ENCODE results near the gene GAB1. TPM values are rescaled to one million over a fixed set of nuclear protein-coding genes. Genes with fewer than 3 reads are reported as not detected.

Gene GAB1
- total and polyA plus RNA-seq, 7 experiments from 2014 or later: 0.67 to 6.4 (median 2.2) TPM; not detected in 3

DNA sequence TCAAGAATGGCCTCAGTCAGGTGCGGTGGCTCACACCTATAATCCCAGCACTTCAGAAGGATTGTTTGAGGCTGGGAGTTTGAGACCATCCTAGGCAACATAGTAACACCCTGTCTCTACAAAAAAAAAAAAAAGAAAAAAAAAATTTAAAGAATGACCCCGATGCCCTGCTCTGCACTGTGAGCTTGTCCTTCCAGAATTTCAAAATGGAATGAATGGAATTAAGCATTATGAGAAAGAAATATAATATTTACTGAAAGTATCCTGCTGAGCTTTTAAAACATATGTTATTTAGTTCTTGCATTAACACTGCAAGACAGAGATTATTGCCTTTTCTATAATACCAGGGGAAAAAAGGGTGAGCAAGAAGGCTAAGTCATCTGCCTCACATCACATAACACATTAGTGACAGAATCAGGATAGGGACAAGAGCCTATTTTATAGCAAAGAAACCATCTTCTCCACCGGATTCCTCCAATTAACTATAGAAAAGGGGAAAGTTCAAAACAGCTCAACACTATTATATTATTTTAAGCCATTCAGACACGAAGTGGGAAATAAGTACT, 41.9 kb upstream of the GAB1 start:
- H3K4me3 Mint-ChIP-seq: no peak overlapping the region
- no peaks in the 10 kb centered on the region for H3K36me3 ChIP-seq (ENCODE audit: control insufficient read depth in 2 of 3, insufficient read depth in 3 of 3, low read length in 3 of 3)
- no peak for ATAC-seq
- H3K4me1 Mint-ChIP-seq: no peaks in the 10 kb centered on the region
- no peak overlapping the region for H3K27ac ChIP-seq (ENCODE audit: low read depth, low read length)
- no peak overlapping the region for H3K4me3 ChIP-seq (ENCODE audit: low read length)
- H3K36me3 Mint-ChIP-seq: no peaks in the 10 kb centered on the region
- POLR2A ChIA-PET: no interaction called here
- H3K9me3 ChIP-seq (ENCODE audit: control insufficient read depth in 2 of 3, low read length in 3 of 3): no peaks in the 10 kb centered on the region
- intact Hi-C loops (cut with micrococcal nuclease): no loop called here
- CTCF ChIA-PET: no interaction called here
- no peak for DNase-seq
- no peaks in the 10 kb centered on the region for H3K27me3 ChIP-seq (ENCODE audit: control insufficient read depth in 2 of 2, insufficient read depth in 2 of 2, low read length in 2 of 2)
- peaks cover 0 to 7% (median 0%) of the 10 kb centered on the region in 11 donors for H3K9me3 Mint-ChIP-seq
- H3K27ac Mint-ChIP-seq: no peak overlapping the region
- H3K4me1 ChIP-seq (ENCODE audit: control insufficient read depth in 2 of 2, insufficient read depth in 2 of 2, low read length in 2 of 2): no peaks in the 10 kb centered on the region
- peaks cover 0 to 7% (median 0%) of the 10 kb centered on the region in 5 donors for H3K27me3 Mint-ChIP-seq

- H3K27me3 ChIP-seq (ENCODE audit: control insufficient read depth in 2 of 2, insufficient read depth in 2 of 2, low read length in 2 of 2): no peaks in the 10 kb centered on the region
- H3K36me3 Mint-ChIP-seq: no peaks in the 10 kb centered on the region
- intact Hi-C loops (cut with micrococcal nuclease): no loop called here
- peaks cover 0 to 14% (median 4%) of the 10 kb centered on the region in 5 donors for H3K27me3 Mint-ChIP-seq
- no peaks in the 10 kb centered on the region for H3K4me1 ChIP-seq (ENCODE audit: control insufficient read depth in 2 of 2, insufficient read depth in 2 of 2, low read length in 2 of 2)
- H3K9me3 Mint-ChIP-seq: peaks cover 0 to 9% (median 0%) of the 10 kb centered on the region in 11 donors
- DNase-seq (no peak), ATAC-seq (no peak)
- ChIA-PET CTCF (no interaction called here), POLR2A (no interaction called here)
- H3K4me3 Mint-ChIP-seq: no peak overlapping the region
- no peak overlapping the region for H3K27ac Mint-ChIP-seq
- no peaks in the 10 kb centered on the region for H3K36me3 ChIP-seq (ENCODE audit: control insufficient read depth in 2 of 3, insufficient read depth in 3 of 3, low read length in 3 of 3)
- no peaks in the 10 kb centered on the region for H3K4me1 Mint-ChIP-seq
- no peaks in the 10 kb centered on the region for H3K9me3 ChIP-seq (ENCODE audit: control insufficient read depth in 2 of 3, low read length in 3 of 3)
- H3K27ac ChIP-seq (ENCODE audit: low read depth, low read length): no peak overlapping the region
- H3K4me3 ChIP-seq (ENCODE audit: low read length): no peak overlapping the region
Observed at GRCh38 chr4:143296397-143297067, 40.1 kb upstream of the GAB1 start.

DNA sequence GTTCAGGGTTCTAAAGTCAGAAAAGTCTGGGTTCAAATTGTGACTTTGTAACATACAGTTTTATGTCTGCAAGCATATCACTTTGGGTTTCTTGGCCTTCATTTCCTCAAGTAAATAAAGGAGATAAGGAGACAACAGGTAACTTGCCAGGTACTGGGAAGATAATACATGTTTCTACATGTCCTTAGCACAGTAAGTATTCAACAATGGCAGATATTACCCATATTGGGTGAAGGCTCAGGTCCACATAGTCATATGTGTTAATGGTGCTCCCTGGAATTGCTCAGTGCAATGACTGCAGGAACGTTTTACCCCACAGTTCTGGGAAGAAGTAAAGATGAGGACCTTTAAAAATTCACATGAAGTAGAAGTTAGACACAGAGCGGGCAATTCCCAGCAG, 35.8 kb upstream of the GAB1 start:
- ChIA-PET POLR2A (no interaction called here), CTCF (no interaction called here)
- no peaks in the 10 kb centered on the region for H3K36me3 ChIP-seq (ENCODE audit: control insufficient read depth in 2 of 3, insufficient read depth in 3 of 3, low read length in 3 of 3)
- intact Hi-C loops (cut with micrococcal nuclease): no loop called here
- no peaks in the 10 kb centered on the region for H3K4me1 ChIP-seq (ENCODE audit: control insufficient read depth in 2 of 2, insufficient read depth in 2 of 2, low read length in 2 of 2)
- H3K27ac ChIP-seq (ENCODE audit: low read depth, low read length): no peak overlapping the region
- DNase-seq (no peak), ATAC-seq (no peak)
- no peak overlapping the region for H3K4me3 ChIP-seq (ENCODE audit: low read length)
- H3K9me3 ChIP-seq (ENCODE audit: control insufficient read depth in 2 of 3, low read length in 3 of 3): no peaks in the 10 kb centered on the region
- no peaks in the 10 kb centered on the region for H3K27me3 ChIP-seq (ENCODE audit: control insufficient read depth in 2 of 2, insufficient read depth in 2 of 2, low read length in 2 of 2)
- H3K4me3 Mint-ChIP-seq: no peak overlapping the region
- H3K36me3 Mint-ChIP-seq: no peaks in the 10 kb centered on the region
- H3K4me1 Mint-ChIP-seq: no peaks in the 10 kb centered on the region
- no peak overlapping the region for H3K27ac Mint-ChIP-seq
- peaks cover 0 to 13% (median 0%) of the 10 kb centered on the region in 11 donors for H3K9me3 Mint-ChIP-seq
- peaks cover 0 to 14% (median 6%) of the 10 kb centered on the region in 5 donors for H3K27me3 Mint-ChIP-seq

GRCh38 chr4:143302536-143302935, 34.1 kb upstream of the GAB1 start:
- H3K4me1 ChIP-seq (ENCODE audit: control insufficient read depth in 2 of 2, insufficient read depth in 2 of 2, low read length in 2 of 2): no peaks in the 10 kb centered on the region
- ChIA-PET CTCF (no interaction called here), POLR2A (no interaction called here)
- H3K9me3 ChIP-seq (ENCODE audit: control insufficient read depth in 2 of 3, low read length in 3 of 3): no peaks in the 10 kb centered on the region
- no peak for ATAC-seq
- no peaks in the 10 kb centered on the region for H3K4me1 Mint-ChIP-seq
- H3K27me3 ChIP-seq (ENCODE audit: control insufficient read depth in 2 of 2, insufficient read depth in 2 of 2, low read length in 2 of 2): no peaks in the 10 kb centered on the region
- peaks cover 0 to 14% (median 6%) of the 10 kb centered on the region in 5 donors for H3K27me3 Mint-ChIP-seq
- H3K36me3 Mint-ChIP-seq: no peaks in the 10 kb centered on the region
- intact Hi-C loops (cut with micrococcal nuclease): no loop called here
- H3K4me3 ChIP-seq (ENCODE audit: low read length): no peak overlapping the region
- no peak for DNase-seq
- H3K27ac Mint-ChIP-seq: no peak overlapping the region
- no peak overlapping the region for H3K4me3 Mint-ChIP-seq
- H3K36me3 ChIP-seq (ENCODE audit: control insufficient read depth in 2 of 3, insufficient read depth in 3 of 3, low read length in 3 of 3): no peaks in the 10 kb centered on the region
- H3K9me3 Mint-ChIP-seq: peaks cover 0 to 16% (median 0%) of the 10 kb centered on the region in 11 donors
- H3K27ac ChIP-seq (ENCODE audit: low read depth, low read length): no peak overlapping the region

- POLR2A ChIA-PET: no interaction called here
- CTCF ChIA-PET: no interaction called here
- no peaks in the 10 kb centered on the region for H3K4me1 Mint-ChIP-seq
Observed at GRCh38 chr4:143306788-143307187, 29.9 kb upstream of the GAB1 start.

DNA sequence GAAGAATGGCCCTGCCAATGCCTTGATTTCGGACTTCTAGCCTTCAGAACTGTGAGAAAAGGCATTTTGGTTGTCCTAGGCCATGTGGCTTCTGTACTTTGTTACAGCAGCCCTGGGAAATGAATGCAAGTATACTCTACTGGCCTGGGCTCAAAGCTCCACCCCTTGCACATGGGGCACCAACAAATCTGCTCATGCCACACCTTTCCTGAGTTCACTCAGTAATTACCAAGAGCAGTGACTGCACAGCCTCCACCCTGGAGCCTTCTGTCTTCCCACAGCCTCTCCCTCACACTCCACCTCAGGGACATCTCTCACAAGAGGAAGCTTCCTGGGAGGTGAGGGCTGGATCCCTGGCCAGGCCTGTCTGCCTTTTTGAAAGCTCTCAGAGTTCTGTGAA, 29.1 kb upstream of the GAB1 start:
- H3K9me3 ChIP-seq (ENCODE audit: control insufficient read depth in 2 of 3, low read length in 3 of 3): no peaks in the 10 kb centered on the region
- intact Hi-C loops (cut with micrococcal nuclease): no loop called here
- no peak for ATAC-seq

More at GRCh38 chr4:143306788-143307187, 29.9 kb upstream of the GAB1 start:
- Histone ChIP-seq H3K36me3 (ENCODE audit: control insufficient read depth in 2 of 3, insufficient read depth in 3 of 3, low read length in 3 of 3) (no peaks in the 10 kb centered on the region), H3K9me3 (ENCODE audit: control insufficient read depth in 2 of 3, low read length in 3 of 3) (no peaks in the 10 kb centered on the region), H3K27me3 (ENCODE audit: control insufficient read depth in 2 of 2, insufficient read depth in 2 of 2, low read length in 2 of 2) (no peaks in the 10 kb centered on the region), H3K4me3 (ENCODE audit: low read length) (no peak overlapping the region), H3K27ac (ENCODE audit: low read depth, low read length) (no peak overlapping the region), H3K4me1 (ENCODE audit: control insufficient read depth in 2 of 2, insufficient read depth in 2 of 2, low read length in 2 of 2) (no peaks in the 10 kb centered on the region)
- no peak for ATAC-seq
- Mint-ChIP-seq H3K9me3 (peaks cover 0 to 7% (median 0%) of the 10 kb centered on the region in 11 donors), H3K27ac (no peak overlapping the region), H3K4me3 (no peak overlapping the region), H3K36me3 (no peaks in the 10 kb centered on the region), H3K27me3 (peaks cover 0 to 6% (median 1%) of the 10 kb centered on the region in 5 donors)
- no peak for DNase-seq
- intact Hi-C loops (cut with micrococcal nuclease): no loop called here

DNA sequence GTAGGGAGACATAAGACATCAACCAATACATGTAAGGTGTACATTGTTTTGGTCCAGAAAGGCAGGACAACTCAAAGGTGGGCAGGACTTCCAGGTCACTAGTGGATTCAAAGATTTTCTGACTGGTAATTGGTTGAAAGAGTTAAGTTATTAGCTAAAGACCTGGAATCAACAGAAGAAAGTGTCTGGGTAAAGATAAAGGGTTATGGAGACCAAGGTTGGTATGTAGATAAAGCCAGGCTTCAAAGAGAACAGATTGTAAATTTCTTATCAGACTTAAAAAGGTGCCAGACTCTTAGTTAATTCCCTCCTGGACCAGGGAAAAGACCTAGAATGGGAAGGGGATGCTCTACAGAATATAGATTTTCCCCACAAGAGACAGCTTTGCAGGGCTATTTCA, 28.3 kb upstream of the GAB1 start:
- Mint-ChIP-seq H3K36me3 (no peaks in the 10 kb centered on the region), H3K9me3 (peaks cover 0 to 7% (median 0%) of the 10 kb centered on the region in 11 donors), H3K27ac (no peak overlapping the region), H3K27me3 (peaks cover 0 to 8% (median 5%) of the 10 kb centered on the region in 5 donors), H3K4me1 (no peaks in the 10 kb centered on the region), H3K4me3 (no peak overlapping the region)
- no peaks in the 10 kb centered on the region for H3K27me3 ChIP-seq (ENCODE audit: control insufficient read depth in 2 of 2, insufficient read depth in 2 of 2, low read length in 2 of 2)
- intact Hi-C loops (cut with micrococcal nuclease): no loop called here
- POLR2A ChIA-PET: no interaction called here
- H3K4me1 ChIP-seq (ENCODE audit: control insufficient read depth in 2 of 2, insufficient read depth in 2 of 2, low read length in 2 of 2): no peaks in the 10 kb centered on the region
- H3K4me3 ChIP-seq (ENCODE audit: low read length): no peak overlapping the region
- DNase-seq (no peak), ATAC-seq (no peak)
- no peak overlapping the region for H3K27ac ChIP-seq (ENCODE audit: low read depth, low read length)
- no peaks in the 10 kb centered on the region for H3K36me3 ChIP-seq (ENCODE audit: control insufficient read depth in 2 of 3, insufficient read depth in 3 of 3, low read length in 3 of 3)
- no peaks in the 10 kb centered on the region for H3K9me3 ChIP-seq (ENCODE audit: control insufficient read depth in 2 of 3, low read length in 3 of 3)
- CTCF ChIA-PET: no interaction called here

More for the DNA sequence above, 29.1 kb upstream of the GAB1 start:
- H3K27ac Mint-ChIP-seq: no peak overlapping the region
- H3K9me3 Mint-ChIP-seq: peaks cover 0 to 7% (median 0%) of the 10 kb centered on the region in 11 donors
- no peak for DNase-seq
- H3K36me3 Mint-ChIP-seq: no peaks in the 10 kb centered on the region
- H3K27me3 Mint-ChIP-seq: peaks cover 0 to 8% (median 5%) of the 10 kb centered on the region in 5 donors
- POLR2A ChIA-PET: no interaction called here
- Histone ChIP-seq H3K27me3 (ENCODE audit: control insufficient read depth in 2 of 2, insufficient read depth in 2 of 2, low read length in 2 of 2) (no peaks in the 10 kb centered on the region), H3K36me3 (ENCODE audit: control insufficient read depth in 2 of 3, insufficient read depth in 3 of 3, low read length in 3 of 3) (no peaks in the 10 kb centered on the region), H3K27ac (ENCODE audit: low read depth, low read length) (no peak overlapping the region), H3K4me1 (ENCODE audit: control insufficient read depth in 2 of 2, insufficient read depth in 2 of 2, low read length in 2 of 2) (no peaks in the 10 kb centered on the region), H3K4me3 (ENCODE audit: low read length) (no peak overlapping the region)
- no peak overlapping the region for H3K4me3 Mint-ChIP-seq
- CTCF ChIA-PET: interaction anchor here (0.6 kb wide), 1 partner anchor 11 kb away, joined by 3 read pairs; no protein-coding TSS in a partner anchor
- H3K4me1 Mint-ChIP-seq: no peaks in the 10 kb centered on the region
